Measurements from ENCODE around the gene KIF26B. TPM values are rescaled to one million over a fixed set of nuclear protein-coding genes. Genes with fewer than 3 reads are reported as not detected.

Gene KIF26B
- total RNA-seq, 6 experiments from 2014 or later, result 0.31 to 0.55 (median 0.35) TPM

GRCh38 chr1:245377854-245378253 is 223.1 kb downstream of the KIF26B start:
- no peak overlapping the region for H3K4me3 ChIP-seq
- ATAC-seq (no peak), DNase-seq (no peak)
- H3K9me3 ChIP-seq, result no peaks in the 10 kb centered on the region
- no peak for TF ChIP-seq CTCF (IDR thresholded peaks at IDR 0.05)
- no peak for TF ChIP-seq POLR2A (IDR thresholded peaks at IDR 0.05)
- no peaks in the 10 kb centered on the region for H3K4me1 ChIP-seq
- no peaks in the 10 kb centered on the region for H3K36me3 ChIP-seq
- H3K27me3 ChIP-seq, result no peaks in the 10 kb centered on the region
- intact Hi-C loops (cut with DNase I), result no loop called here
- H3K27ac ChIP-seq, result no peak overlapping the region
- 56% methylated on average over 5 of the region's 5 CpGs for WGBS (ENCODE audit: insufficient coverage, low coverage, low lambda C conversion rate, missing lambda C conversion rate)

- no peak overlapping the region for H3K27ac ChIP-seq
- no peaks in the 10 kb centered on the region for H3K27me3 ChIP-seq
- ATAC-seq (no peak), DNase-seq (no peak)
- TF ChIP-seq POLR2A (IDR thresholded peaks at IDR 0.05) (no peak), CTCF (IDR thresholded peaks at IDR 0.05) (no peak)
- H3K4me1 ChIP-seq, result no peaks in the 10 kb centered on the region
- H3K4me3 ChIP-seq, result no peak overlapping the region
- H3K36me3 ChIP-seq, result no peaks in the 10 kb centered on the region
- WGBS (ENCODE audit: insufficient coverage, low coverage, low lambda C conversion rate, missing lambda C conversion rate), result 13% methylated on average over 2 of the region's 2 CpGs
- intact Hi-C loops (cut with DNase I), result no loop called here
- H3K9me3 ChIP-seq, result no peaks in the 10 kb centered on the region
Measured at GRCh38 chr1:245378311-245378722, 223.5 kb downstream of the KIF26B start.

- Histone ChIP-seq H3K9me3 (no peaks in the 10 kb centered on the region), H3K4me3 (no peak overlapping the region), H3K36me3 (no peaks in the 10 kb centered on the region), H3K27ac (no peak overlapping the region), H3K4me1 (no peaks in the 10 kb centered on the region), H3K27me3 (no peaks in the 10 kb centered on the region)
- no peak for DNase-seq
- no peak for ATAC-seq
- WGBS (ENCODE audit: insufficient coverage, low coverage, low lambda C conversion rate, missing lambda C conversion rate), result 92% methylated on average over 5 of the region's 5 CpGs
- intact Hi-C loops (cut with DNase I), result no loop called here
- no peak for TF ChIP-seq CTCF (IDR thresholded peaks at IDR 0.05)
- TF ChIP-seq POLR2A (IDR thresholded peaks at IDR 0.05), result no peak
Measured at GRCh38 chr1:245378745-245379144, 224.0 kb downstream of the KIF26B start.

- TF ChIP-seq CTCF (IDR thresholded peaks at IDR 0.05), result peak in 2 of 4 donors; percentile 20 to 31
- TF ChIP-seq POLR2A (IDR thresholded peaks at IDR 0.05), result no peak
- ATAC-seq (no peak), DNase-seq (no peak)
- Histone ChIP-seq H3K27me3 (no peaks in the 10 kb centered on the region), H3K27ac (no peak overlapping the region), H3K36me3 (no peaks in the 10 kb centered on the region), H3K4me1 (no peaks in the 10 kb centered on the region), H3K4me3 (no peak overlapping the region), H3K9me3 (no peaks in the 10 kb centered on the region)
- WGBS (ENCODE audit: insufficient coverage, low coverage, low lambda C conversion rate, missing lambda C conversion rate), result 72% methylated on average over 10 of the region's 11 CpGs
- intact Hi-C loops (cut with DNase I), result loop anchor here in 1 of 2 donors (10.0 kb wide), 1 partner anchor 216 kb away; no protein-coding TSS in a partner anchor
Measured at GRCh38 chr1:245380790-245381535, 226.2 kb downstream of the KIF26B start.
